Stimulated activated CD4-positive, alpha-beta T cell treated with anti-CD3 and anti-CD28 coated beads, Interleukin-4, amount 100 ng/mL, for 4 hours (primary cell): ENCODE data around the gene DBR1.
A peak's percentile ranks its signal among the peaks of the same experiment; 100 is the strongest.

Experiments
- DNase-seq, 2 experiments: peaks; one replicate each; pipeline ENCODE4 v3.0.0-alpha.2; 2020

Gene DBR1

GRCh38 chr3:138174421-138175131 is at the start of gene DBR1:
DBR1 (minus strand) TSS chr3:138174921; CDS start chr3:138174795, 126 bp downstream.
- DNase-seq: peak; percentile 59 to 68

- no peak for DNase-seq
These were observed 48.2 kb upstream of the DBR1 start for GRCh38 chr3:138222942-138223287.

- DNase-seq: no peak
These were observed 47.6 kb upstream of the DBR1 start for GRCh38 chr3:138222131-138222941.

GRCh38 chr3:138220788-138221187 is 46.1 kb upstream of the DBR1 start:
- DNase-seq: no peak

- no peak for DNase-seq
These were observed 45.5 kb upstream of the DBR1 start for GRCh38 chr3:138220242-138220641.

GRCh38 chr3:138219255-138219654 is 44.5 kb upstream of the DBR1 start:
- no peak for DNase-seq

- DNase-seq: no peak
These were observed 38.8 kb upstream of the DBR1 start for GRCh38 chr3:138213398-138214085.

GRCh38 chr3:138210528-138210927 is 35.8 kb upstream of the DBR1 start:
- no peak for DNase-seq

- no peak for DNase-seq
These were observed 31.5 kb upstream of the DBR1 start for GRCh38 chr3:138206196-138206595.

- DNase-seq: no peak
These were observed 30.8 kb upstream of the DBR1 start for GRCh38 chr3:138205527-138205926.

GRCh38 chr3:138203938-138204337 is 29.2 kb upstream of the DBR1 start:
- no peak for DNase-seq

GRCh38 chr3:138202945-138203701 is 28.4 kb upstream of the DBR1 start:
- DNase-seq: no peak

GRCh38 chr3:138200424-138200823 is 25.7 kb upstream of the DBR1 start:
- DNase-seq: no peak

GRCh38 chr3:138199851-138200250 is 25.1 kb upstream of the DBR1 start:
- no peak for DNase-seq

GRCh38 chr3:138197524-138197923 is 22.8 kb upstream of the DBR1 start:
- DNase-seq: no peak

GRCh38 chr3:138197058-138197457 is 22.3 kb upstream of the DBR1 start:
- no peak for DNase-seq

GRCh38 chr3:138196023-138196422 is 21.3 kb upstream of the DBR1 start:
- DNase-seq: no peak

GRCh38 chr3:138195481-138195880 is 20.8 kb upstream of the DBR1 start:
- no peak for DNase-seq

GRCh38 chr3:138188013-138188730 is 13.5 kb upstream of the DBR1 start:
- DNase-seq: no peak

- peak; percentile 20 to 24 for DNase-seq
These were observed 12.7 kb upstream of the DBR1 start, which contains the start of gene ARMC8 for GRCh38 chr3:138187296-138188012. ARMC8 (plus strand) TSS chr3:138187301; CDS start chr3:138187555, 254 bp downstream.

GRCh38 chr3:138186803-138187295 is 12.1 kb upstream of the DBR1 start:
- DNase-seq: peak; percentile 87
